CD4-positive, CD25-positive, alpha-beta regulatory T cell (primary cell): Measurements from ENCODE around the gene GHR. TPM values are rescaled to one million over a fixed set of nuclear protein-coding genes. Genes with fewer than 3 reads are reported as not detected.

Source experiments
- ATAC-seq, 2 donors: fragments of 150-1000 bp; cut with Tn5 transposase; one replicate each; pipeline ENCODE4 v1.10.0; 2021; ENCODE audit warnings: low read depth in 2 of 2, moderate number of reproducible peaks in 2 of 2, moderate library complexity in 1 of 2
- DNase-seq, 3 donors: peaks; one replicate each; pipeline versions ENCODE4 v3.0.0 to v3.0.0-alpha.2; 2012 to 2022; ENCODE audit warnings: mixed read lengths in 1 of 3
- H3K27ac ChIP-seq: one replicate; pipeline ENCODE4 v1.7.0; 2013; ENCODE audit warnings: mild to moderate bottlenecking, low read length; ENCODE audit not compliant: insufficient read depth, poor library complexity, severe bottlenecking
- H3K27me3 ChIP-seq: one replicate; pipeline ENCODE4 v1.7.0; 2013; ENCODE audit warnings: low read length; ENCODE audit not compliant: control insufficient read depth, insufficient read depth
- H3K36me3 ChIP-seq: one replicate; pipeline ENCODE4 v1.7.0; 2013; ENCODE audit warnings: mild to moderate bottlenecking, low read length, moderate library complexity; ENCODE audit not compliant: control insufficient read depth, insufficient read depth
- H3K4me1 ChIP-seq: 2 replicates; pipeline ENCODE4 v1.7.0; 2013; ENCODE audit warnings: mild to moderate bottlenecking, low read length; ENCODE audit not compliant: insufficient read depth, control insufficient read depth, poor library complexity, severe bottlenecking
- H3K4me3 ChIP-seq: one replicate; pipeline ENCODE4 v1.7.0; 2013; ENCODE audit warnings: low read depth, mild to moderate bottlenecking, low read length, moderate library complexity
- H3K9me3 ChIP-seq, 2 experiments: 1 replicate in 1 of 2; 2 replicates in 1 of 2; pipeline ENCODE4 v1.7.0; 2013; ENCODE audit warnings: low read length in 2 of 2, mild to moderate bottlenecking in 1 of 2, moderate library complexity in 1 of 2; ENCODE audit not compliant: control insufficient read depth in 2 of 2
- H3K27ac Mint-ChIP-seq, 3 donors: one replicate each; pipeline ENCODE4 v1.8.0; 2020 to 2022; ENCODE audit warnings: mild to moderate bottlenecking in 3 of 3, mixed read lengths in 3 of 3, moderate library complexity in 2 of 3
- H3K27me3 Mint-ChIP-seq: one replicate; pipeline ENCODE4 v1.8.0; 2022; ENCODE audit warnings: mild to moderate bottlenecking, mixed read lengths
- H3K36me3 Mint-ChIP-seq: one replicate; pipeline ENCODE4 v1.8.0; 2020; ENCODE audit warnings: mixed read lengths
- H3K4me1 Mint-ChIP-seq, 4 donors: one replicate each; pipeline ENCODE4 v1.8.0; 2020 to 2022; ENCODE audit warnings: mixed read lengths in 4 of 4, mild to moderate bottlenecking in 1 of 4
- H3K4me3 Mint-ChIP-seq, 4 donors: one replicate each; pipeline ENCODE4 v1.8.0; 2020 to 2022; ENCODE audit warnings: mild to moderate bottlenecking in 4 of 4, mixed read lengths in 4 of 4, moderate library complexity in 3 of 4
- H3K9me3 Mint-ChIP-seq, 7 donors: one replicate each; pipeline ENCODE4 v1.8.0; 2020 to 2022; ENCODE audit warnings: mixed read lengths in 7 of 7, mild to moderate bottlenecking in 3 of 7, moderate library complexity in 2 of 7
- polyA plus RNA-seq, 4 donors: library from polyadenylated mRNA; unstranded; fragments of 300-500 nt; fragmentation: Illumina TruSeq; gene quantifications; one replicate each; pipeline ENCODE4 v1.2.3, GENCODE V29; 2021
- total RNA-seq: library from RNA; stranded (reverse); gene quantifications from one replicate; pipeline ENCODE4 v1.2.3, GENCODE V29; 2022

Gene GHR
- total and polyA plus RNA-seq, 5 donors from 2014 or later = not detected

GRCh38 chr5:42740920-42741319 is 317.7 kb downstream of the GHR start:
- Mint-ChIP-seq H3K4me3 (no peak overlapping the region), H3K9me3 (peaks cover 0 to 7% (median 2%) of the 10 kb centered on the region in 7 donors)
- ATAC-seq = no peak

GRCh38 chr5:42745426-42745825 is 322.2 kb downstream of the GHR start:
- Mint-ChIP-seq H3K36me3 (no peaks in the 10 kb centered on the region), H3K4me3 (no peak overlapping the region), H3K27ac (no peak overlapping the region), H3K4me1 (peaks cover 0 to 2% (median under 1%) of the 10 kb centered on the region in 4 donors), H3K27me3 (peaks cover 4% of the 10 kb centered on the region), H3K9me3 (peaks cover 0 to 9% (median 2%) of the 10 kb centered on the region in 7 donors)
- Histone ChIP-seq H3K27ac (no peak overlapping the region), H3K4me1 (no peaks in the 10 kb centered on the region), H3K27me3 (no peaks in the 10 kb centered on the region), H3K36me3 (no peaks in the 10 kb centered on the region), H3K4me3 (no peak overlapping the region), H3K9me3 (no peaks in the 10 kb centered on the region)
- ATAC-seq (no peak), DNase-seq (peak in 1 of 3 donors; percentile 2)

More at GRCh38 chr5:42740920-42741319, 317.7 kb downstream of the GHR start:
- Mint-ChIP-seq H3K27me3 (peaks cover 4% of the 10 kb centered on the region), H3K36me3 (no peaks in the 10 kb centered on the region), H3K4me1 (no peaks in the 10 kb centered on the region), H3K27ac (no peak overlapping the region)
- Histone ChIP-seq H3K27me3 (no peaks in the 10 kb centered on the region), H3K36me3 (no peaks in the 10 kb centered on the region), H3K9me3 (no peaks in the 10 kb centered on the region), H3K4me1 (no peaks in the 10 kb centered on the region), H3K27ac (no peak overlapping the region), H3K4me3 (no peak overlapping the region)
- no peak for DNase-seq

- Histone ChIP-seq H3K4me1 (no peaks in the 10 kb centered on the region), H3K9me3 (no peaks in the 10 kb centered on the region), H3K27ac (no peak overlapping the region), H3K27me3 (no peaks in the 10 kb centered on the region), H3K36me3 (no peaks in the 10 kb centered on the region), H3K4me3 (no peak overlapping the region)
- no peak for ATAC-seq
- peaks cover 4% of the 10 kb centered on the region for H3K27me3 Mint-ChIP-seq
- H3K27ac Mint-ChIP-seq = no peak overlapping the region
- H3K4me3 Mint-ChIP-seq = no peak overlapping the region
- no peaks in the 10 kb centered on the region for H3K36me3 Mint-ChIP-seq
- H3K4me1 Mint-ChIP-seq = peaks cover 0 to 2% (median under 1%) of the 10 kb centered on the region in 4 donors
- no peak for DNase-seq
- H3K9me3 Mint-ChIP-seq = peaks cover 0 to 9% (median 2%) of the 10 kb centered on the region in 7 donors
These were observed 322.6 kb downstream of the GHR start for GRCh38 chr5:42745856-42746255.

- Mint-ChIP-seq H3K4me3 (no peak overlapping the region), H3K4me1 (peaks cover 0 to 2% (median under 1%) of the 10 kb centered on the region in 4 donors)
- DNase-seq = peak in 1 of 3 donors; percentile 7
These were observed 325.8 kb downstream of the GHR start for GRCh38 chr5:42749020-42749419.

GRCh38 chr5:42750507-42750906 is 327.3 kb downstream of the GHR start:
- Histone ChIP-seq H3K36me3 (no peaks in the 10 kb centered on the region), H3K27me3 (no peaks in the 10 kb centered on the region), H3K4me1 (no peaks in the 10 kb centered on the region), H3K9me3 (no peaks in the 10 kb centered on the region), H3K27ac (no peak overlapping the region), H3K4me3 (no peak overlapping the region)
- no peak overlapping the region for H3K27ac Mint-ChIP-seq
- no peak overlapping the region for H3K4me3 Mint-ChIP-seq
- H3K9me3 Mint-ChIP-seq = peaks cover 0 to 1% (median 0%) of the 10 kb centered on the region in 7 donors
- peaks cover 0 to 2% (median under 1%) of the 10 kb centered on the region in 4 donors for H3K4me1 Mint-ChIP-seq
- ATAC-seq (no peak), DNase-seq (no peak)
- no peaks in the 10 kb centered on the region for H3K36me3 Mint-ChIP-seq
- peaks cover 12% of the 10 kb centered on the region for H3K27me3 Mint-ChIP-seq

More at GRCh38 chr5:42749020-42749419, 325.8 kb downstream of the GHR start:
- no peaks in the 10 kb centered on the region for H3K9me3 ChIP-seq
- no peak for ATAC-seq
- H3K27me3 ChIP-seq = no peaks in the 10 kb centered on the region
- Mint-ChIP-seq H3K27ac (no peak overlapping the region), H3K9me3 (peaks cover 0 to 3% (median 0%) of the 10 kb centered on the region in 7 donors), H3K36me3 (no peaks in the 10 kb centered on the region), H3K27me3 (peaks cover 13% of the 10 kb centered on the region)
- H3K4me1 ChIP-seq = no peaks in the 10 kb centered on the region
- H3K4me3 ChIP-seq = no peak overlapping the region
- no peaks in the 10 kb centered on the region for H3K36me3 ChIP-seq
- H3K27ac ChIP-seq = no peak overlapping the region

- Mint-ChIP-seq H3K36me3 (no peaks in the 10 kb centered on the region), H3K27me3 (peaks cover 9% of the 10 kb centered on the region), H3K27ac (no peak overlapping the region), H3K4me3 (no peak overlapping the region), H3K9me3 (peaks cover 0 to 1% (median 0%) of the 10 kb centered on the region in 7 donors), H3K4me1 (peaks cover 0 to 2% (median under 1%) of the 10 kb centered on the region in 4 donors)
- Histone ChIP-seq H3K4me1 (no peaks in the 10 kb centered on the region), H3K27me3 (no peaks in the 10 kb centered on the region), H3K9me3 (no peaks in the 10 kb centered on the region), H3K36me3 (no peaks in the 10 kb centered on the region), H3K4me3 (no peak overlapping the region), H3K27ac (no peak overlapping the region)
- ATAC-seq (no peak), DNase-seq (no peak)
These were observed 327.8 kb downstream of the GHR start for GRCh38 chr5:42751044-42751443.

GRCh38 chr5:42753099-42753498 is 329.9 kb downstream of the GHR start:
- Mint-ChIP-seq H3K36me3 (no peaks in the 10 kb centered on the region), H3K27ac (no peak overlapping the region), H3K27me3 (peaks cover 19% of the 10 kb centered on the region), H3K4me3 (no peak overlapping the region), H3K9me3 (peaks cover 0 to 1% (median 0%) of the 10 kb centered on the region in 7 donors), H3K4me1 (peaks cover 0 to 8% (median under 1%) of the 10 kb centered on the region in 4 donors)
- H3K27me3 ChIP-seq = peaks cover 2% of the 10 kb centered on the region
- no peaks in the 10 kb centered on the region for H3K36me3 ChIP-seq
- H3K4me1 ChIP-seq = no peaks in the 10 kb centered on the region
- no peaks in the 10 kb centered on the region for H3K9me3 ChIP-seq
- ATAC-seq (no peak), DNase-seq (no peak)
- no peak overlapping the region for H3K4me3 ChIP-seq
- H3K27ac ChIP-seq = no peak overlapping the region
